ENCODE data around the gene CEACAM6.

CEACAM6 gene

GRCh38 chr19:41720103-41720502, 35.2 kb upstream of the CEACAM6 start:
- no peak overlapping the region for H4K8ac ChIP-seq (ENCODE audit: low read depth, low read length)
- no peak for DNase-seq
- H2AK5ac ChIP-seq (ENCODE audit: low read length) = no peak overlapping the region
- no peak overlapping the region for H3K56ac ChIP-seq (ENCODE audit: low read length)
- H3K27ac ChIP-seq (ENCODE audit: low read depth, low read length) = no peak overlapping the region
- no peak overlapping the region for H3K4me2 ChIP-seq (ENCODE audit: low read length)
- H3K4me3 ChIP-seq (ENCODE audit: low read length) = no peak overlapping the region
- no peak overlapping the region for H3K9ac ChIP-seq (ENCODE audit: low read length)
- H4K5ac ChIP-seq (ENCODE audit: low read length) = no peak overlapping the region
- no peaks in the 10 kb centered on the region for H3K79me2 ChIP-seq (ENCODE audit: control insufficient read depth, insufficient read depth, low read length)
- H3K4me1 ChIP-seq (ENCODE audit: control insufficient read depth, low read depth, low read length) = no peaks in the 10 kb centered on the region
- H3K23ac ChIP-seq (ENCODE audit: low read length) = no peak overlapping the region
- H3K4ac ChIP-seq (ENCODE audit: low read depth, low read length) = no peak overlapping the region
- H2BK5ac ChIP-seq (ENCODE audit: low read length) = no peak overlapping the region
- no peaks in the 10 kb centered on the region for H3K27me3 ChIP-seq (ENCODE audit: insufficient read depth, low read length, poor library complexity)
- no peaks in the 10 kb centered on the region for H3K36me3 ChIP-seq (ENCODE audit: control insufficient read depth, insufficient read depth, low read length)
- WGBS (ENCODE audit: extremely low coverage, insufficient coverage, low lambda C conversion rate) = no CpG with 5 or more reads among the region's 3 CpGs
- H3K79me1 ChIP-seq (ENCODE audit: low read length) = no peaks in the 10 kb centered on the region
- no peak overlapping the region for H2BK15ac ChIP-seq (replicated peaks; ENCODE audit: low read depth)
- H2BK120ac ChIP-seq (ENCODE audit: low read depth, low read length) = no peak overlapping the region
- H3K18ac ChIP-seq (ENCODE audit: low read length) = no peak overlapping the region

- H3K18ac ChIP-seq (ENCODE audit: low read length) = no peak overlapping the region
- H3K23ac ChIP-seq (ENCODE audit: low read length) = no peak overlapping the region
- no peak for DNase-seq
- H3K4me3 ChIP-seq (ENCODE audit: low read length) = no peak overlapping the region
- no CpG with 5 or more reads among the region's 5 CpGs for WGBS (ENCODE audit: extremely low coverage, insufficient coverage, low lambda C conversion rate)
- no peak overlapping the region for H2BK120ac ChIP-seq (ENCODE audit: low read depth, low read length)
- no peak overlapping the region for H3K27ac ChIP-seq (ENCODE audit: low read depth, low read length)
- H3K36me3 ChIP-seq (ENCODE audit: control insufficient read depth, insufficient read depth, low read length) = no peaks in the 10 kb centered on the region
- no peaks in the 10 kb centered on the region for H3K27me3 ChIP-seq (ENCODE audit: insufficient read depth, low read length, poor library complexity)
- H4K8ac ChIP-seq (ENCODE audit: low read depth, low read length) = no peak overlapping the region
- no peak overlapping the region for H2BK15ac ChIP-seq (replicated peaks; ENCODE audit: low read depth)
- H3K4ac ChIP-seq (ENCODE audit: low read depth, low read length) = no peak overlapping the region
- no peak overlapping the region for H2AK5ac ChIP-seq (ENCODE audit: low read length)
- H3K56ac ChIP-seq (ENCODE audit: low read length) = no peak overlapping the region
- H2BK5ac ChIP-seq (ENCODE audit: low read length) = no peak overlapping the region
- H3K9ac ChIP-seq (ENCODE audit: low read length) = no peak overlapping the region
- no peaks in the 10 kb centered on the region for H3K4me1 ChIP-seq (ENCODE audit: control insufficient read depth, low read depth, low read length)
- H4K5ac ChIP-seq (ENCODE audit: low read length) = no peak overlapping the region
- H3K79me2 ChIP-seq (ENCODE audit: control insufficient read depth, insufficient read depth, low read length) = no peaks in the 10 kb centered on the region
- H3K4me2 ChIP-seq (ENCODE audit: low read length) = no peak overlapping the region
- H3K79me1 ChIP-seq (ENCODE audit: low read length) = no peaks in the 10 kb centered on the region
These were observed 28.8 kb upstream of the CEACAM6 start for GRCh38 chr19:41726493-41726892.

- no peak overlapping the region for H3K9ac ChIP-seq (ENCODE audit: low read length)
- no peak overlapping the region for H4K8ac ChIP-seq (ENCODE audit: low read depth, low read length)
- no peak overlapping the region for H3K27ac ChIP-seq (ENCODE audit: low read depth, low read length)
- H3K4me3 ChIP-seq (ENCODE audit: low read length) = no peak overlapping the region
- no peak overlapping the region for H3K4me2 ChIP-seq (ENCODE audit: low read length)
- no peaks in the 10 kb centered on the region for H3K79me1 ChIP-seq (ENCODE audit: low read length)
- no peak overlapping the region for H3K4ac ChIP-seq (ENCODE audit: low read depth, low read length)
- no peak overlapping the region for H4K5ac ChIP-seq (ENCODE audit: low read length)
- DNase-seq = no peak
- no peaks in the 10 kb centered on the region for H3K4me1 ChIP-seq (ENCODE audit: control insufficient read depth, low read depth, low read length)
- H3K18ac ChIP-seq (ENCODE audit: low read length) = no peak overlapping the region
- no peaks in the 10 kb centered on the region for H3K36me3 ChIP-seq (ENCODE audit: control insufficient read depth, insufficient read depth, low read length)
- H2BK15ac ChIP-seq (replicated peaks; ENCODE audit: low read depth) = no peak overlapping the region
- no CpG with 5 or more reads among the region's 4 CpGs for WGBS (ENCODE audit: extremely low coverage, insufficient coverage, low lambda C conversion rate)
- no peak overlapping the region for H3K23ac ChIP-seq (ENCODE audit: low read length)
- no peaks in the 10 kb centered on the region for H3K79me2 ChIP-seq (ENCODE audit: control insufficient read depth, insufficient read depth, low read length)
- no peak overlapping the region for H2BK5ac ChIP-seq (ENCODE audit: low read length)
- no peak overlapping the region for H2BK120ac ChIP-seq (ENCODE audit: low read depth, low read length)
- no peak overlapping the region for H2AK5ac ChIP-seq (ENCODE audit: low read length)
- no peak overlapping the region for H3K56ac ChIP-seq (ENCODE audit: low read length)
- no peaks in the 10 kb centered on the region for H3K27me3 ChIP-seq (ENCODE audit: insufficient read depth, low read length, poor library complexity)
These were observed 21.2 kb upstream of the CEACAM6 start for GRCh38 chr19:41734156-41734555.

GRCh38 chr19:41734585-41734984, 20.7 kb upstream of the CEACAM6 start:
- no peak overlapping the region for H4K5ac ChIP-seq (ENCODE audit: low read length)
- no peak overlapping the region for H3K27ac ChIP-seq (ENCODE audit: low read depth, low read length)
- no peak overlapping the region for H3K56ac ChIP-seq (ENCODE audit: low read length)
- H3K4me3 ChIP-seq (ENCODE audit: low read length) = no peak overlapping the region
- H3K23ac ChIP-seq (ENCODE audit: low read length) = no peak overlapping the region
- H3K4me2 ChIP-seq (ENCODE audit: low read length) = no peak overlapping the region
- no peak overlapping the region for H2AK5ac ChIP-seq (ENCODE audit: low read length)
- no peaks in the 10 kb centered on the region for H3K79me2 ChIP-seq (ENCODE audit: control insufficient read depth, insufficient read depth, low read length)
- no CpG with 5 or more reads among the region's 3 CpGs for WGBS (ENCODE audit: extremely low coverage, insufficient coverage, low lambda C conversion rate)
- H3K4ac ChIP-seq (ENCODE audit: low read depth, low read length) = no peak overlapping the region
- no peaks in the 10 kb centered on the region for H3K36me3 ChIP-seq (ENCODE audit: control insufficient read depth, insufficient read depth, low read length)
- H3K79me1 ChIP-seq (ENCODE audit: low read length) = no peaks in the 10 kb centered on the region
- no peak for DNase-seq
- H2BK5ac ChIP-seq (ENCODE audit: low read length) = no peak overlapping the region
- no peak overlapping the region for H2BK120ac ChIP-seq (ENCODE audit: low read depth, low read length)
- no peak overlapping the region for H3K9ac ChIP-seq (ENCODE audit: low read length)
- no peaks in the 10 kb centered on the region for H3K4me1 ChIP-seq (ENCODE audit: control insufficient read depth, low read depth, low read length)
- no peaks in the 10 kb centered on the region for H3K27me3 ChIP-seq (ENCODE audit: insufficient read depth, low read length, poor library complexity)
- H3K18ac ChIP-seq (ENCODE audit: low read length) = no peak overlapping the region
- no peak overlapping the region for H2BK15ac ChIP-seq (replicated peaks; ENCODE audit: low read depth)
- no peak overlapping the region for H4K8ac ChIP-seq (ENCODE audit: low read depth, low read length)

- Histone ChIP-seq H3K4me1 (ENCODE audit: control insufficient read depth, low read depth, low read length) (no peaks in the 10 kb centered on the region), H3K4ac (ENCODE audit: low read depth, low read length) (no peak overlapping the region), H3K4me3 (ENCODE audit: low read length) (no peak overlapping the region), H2BK5ac (ENCODE audit: low read length) (no peak overlapping the region), H3K18ac (ENCODE audit: low read length) (no peak overlapping the region), H3K4me2 (ENCODE audit: low read length) (no peak overlapping the region), H2AK5ac (ENCODE audit: low read length) (no peak overlapping the region), H3K23ac (ENCODE audit: low read length) (no peak overlapping the region), H2BK120ac (ENCODE audit: low read depth, low read length) (no peak overlapping the region), H3K36me3 (ENCODE audit: control insufficient read depth, insufficient read depth, low read length) (no peaks in the 10 kb centered on the region), H3K79me1 (ENCODE audit: low read length) (no peaks in the 10 kb centered on the region), H2BK15ac (replicated peaks; ENCODE audit: low read depth) (no peak overlapping the region), H3K79me2 (ENCODE audit: control insufficient read depth, insufficient read depth, low read length) (no peaks in the 10 kb centered on the region), H3K9ac (ENCODE audit: low read length) (no peak overlapping the region), H3K27me3 (ENCODE audit: insufficient read depth, low read length, poor library complexity) (no peaks in the 10 kb centered on the region), H3K27ac (ENCODE audit: low read depth, low read length) (no peak overlapping the region), H3K56ac (ENCODE audit: low read length) (no peak overlapping the region), H4K8ac (ENCODE audit: low read depth, low read length) (no peak overlapping the region), H4K5ac (ENCODE audit: low read length) (no peak overlapping the region)
- DNase-seq = no peak
- no CpG with 5 or more reads among the region's 5 CpGs for WGBS (ENCODE audit: extremely low coverage, insufficient coverage, low lambda C conversion rate)
These were observed 20.2 kb upstream of the CEACAM6 start for GRCh38 chr19:41735071-41735600.

- H2BK120ac ChIP-seq (ENCODE audit: low read depth, low read length) = no peak overlapping the region
- no peak overlapping the region for H2BK5ac ChIP-seq (ENCODE audit: low read length)
- no CpG with 5 or more reads among the region's 3 CpGs for WGBS (ENCODE audit: extremely low coverage, insufficient coverage, low lambda C conversion rate)
- no peaks in the 10 kb centered on the region for H3K79me2 ChIP-seq (ENCODE audit: control insufficient read depth, insufficient read depth, low read length)
- no peak overlapping the region for H3K27ac ChIP-seq (ENCODE audit: low read depth, low read length)
- no peak overlapping the region for H4K8ac ChIP-seq (ENCODE audit: low read depth, low read length)
- H3K27me3 ChIP-seq (ENCODE audit: insufficient read depth, low read length, poor library complexity) = no peaks in the 10 kb centered on the region
- DNase-seq = no peak
- no peak overlapping the region for H3K56ac ChIP-seq (ENCODE audit: low read length)
- H3K4ac ChIP-seq (ENCODE audit: low read depth, low read length) = no peak overlapping the region
- H3K18ac ChIP-seq (ENCODE audit: low read length) = no peak overlapping the region
- H3K23ac ChIP-seq (ENCODE audit: low read length) = no peak overlapping the region
- no peaks in the 10 kb centered on the region for H3K4me1 ChIP-seq (ENCODE audit: control insufficient read depth, low read depth, low read length)
- H3K4me3 ChIP-seq (ENCODE audit: low read length) = no peak overlapping the region
- H3K36me3 ChIP-seq (ENCODE audit: control insufficient read depth, insufficient read depth, low read length) = no peaks in the 10 kb centered on the region
- H3K4me2 ChIP-seq (ENCODE audit: low read length) = no peak overlapping the region
- H2AK5ac ChIP-seq (ENCODE audit: low read length) = no peak overlapping the region
- no peak overlapping the region for H4K5ac ChIP-seq (ENCODE audit: low read length)
- no peak overlapping the region for H2BK15ac ChIP-seq (replicated peaks; ENCODE audit: low read depth)
- no peak overlapping the region for H3K9ac ChIP-seq (ENCODE audit: low read length)
- no peaks in the 10 kb centered on the region for H3K79me1 ChIP-seq (ENCODE audit: low read length)
These were observed 16.0 kb upstream of the CEACAM6 start for GRCh38 chr19:41739361-41739760.
